ENCODE data around the gene TMEM40. TPM values are rescaled to one million over a fixed set of nuclear protein-coding genes. Genes with fewer than 3 reads are reported as not detected.
"Not testable (repeated sequence)": the region's sequence is repeated elsewhere in the genome, so short reads cannot be mapped to it uniquely, and the experiment has no call there.

TMEM40 gene
- total RNA-seq, 2 donors from 2014 or later = not detected

DNA sequence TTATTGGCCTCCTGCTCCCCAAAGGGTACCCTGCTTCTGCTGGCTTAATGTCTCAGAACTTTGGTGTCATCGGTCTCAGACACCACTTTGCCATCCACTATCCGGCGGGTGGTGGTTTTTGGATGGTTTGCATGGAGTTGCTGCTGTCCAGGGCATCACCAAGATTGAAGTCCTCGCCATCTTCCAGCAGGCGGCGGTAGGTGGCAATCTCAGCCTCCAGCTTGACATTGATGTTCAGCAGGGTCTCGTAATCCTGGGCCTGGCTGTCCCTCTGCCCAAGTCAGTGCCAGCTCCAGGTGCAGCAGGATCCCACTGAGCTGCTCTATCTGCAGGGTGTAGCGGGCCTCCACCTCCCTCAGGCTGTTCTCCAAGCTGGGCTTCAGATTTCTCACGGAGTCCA lies 28.3 kb upstream of the TMEM40 start:
- DNase-seq (ENCODE audit: low spot score); H3K27ac ChIP-seq; ATAC-seq (ENCODE audit: insufficient number of reproducible peaks, low FRiP score, low read depth): not testable (repeated sequence)

DNA sequence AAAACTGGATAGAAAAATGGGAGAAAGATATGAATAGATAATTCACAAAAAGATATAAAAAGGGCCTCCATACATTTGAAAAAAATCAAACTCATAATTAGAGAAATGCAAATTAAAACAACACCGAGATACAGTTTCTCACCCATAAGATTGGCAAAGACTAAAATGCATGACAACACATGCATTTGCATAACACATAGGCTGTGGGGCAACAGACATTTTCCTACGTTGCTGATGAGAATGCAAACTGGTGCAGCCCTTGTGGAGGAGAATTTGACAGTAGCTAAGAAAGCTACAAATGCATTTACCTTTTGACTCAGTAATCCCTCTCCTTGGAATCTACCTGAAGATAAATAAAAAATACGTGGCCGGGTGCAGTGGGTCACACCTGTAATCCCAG lies 26.0 kb upstream of the TMEM40 start:
- Histone ChIP-seq H3K9me3 (no peaks in the 10 kb centered on the region), H3K36me3 (no peaks in the 10 kb centered on the region), H3K27me3 (replicated peaks; ENCODE audit: insufficient read depth) (no peaks in the 10 kb centered on the region), H3K27ac (no peak overlapping the region), H3K4me3 (no peak overlapping the region), H3K4me1 (ENCODE audit: control insufficient read depth in 1 of 2, low read depth in 2 of 2) (no peaks in the 10 kb centered on the region)
- TF ChIP-seq, protein P1, sequence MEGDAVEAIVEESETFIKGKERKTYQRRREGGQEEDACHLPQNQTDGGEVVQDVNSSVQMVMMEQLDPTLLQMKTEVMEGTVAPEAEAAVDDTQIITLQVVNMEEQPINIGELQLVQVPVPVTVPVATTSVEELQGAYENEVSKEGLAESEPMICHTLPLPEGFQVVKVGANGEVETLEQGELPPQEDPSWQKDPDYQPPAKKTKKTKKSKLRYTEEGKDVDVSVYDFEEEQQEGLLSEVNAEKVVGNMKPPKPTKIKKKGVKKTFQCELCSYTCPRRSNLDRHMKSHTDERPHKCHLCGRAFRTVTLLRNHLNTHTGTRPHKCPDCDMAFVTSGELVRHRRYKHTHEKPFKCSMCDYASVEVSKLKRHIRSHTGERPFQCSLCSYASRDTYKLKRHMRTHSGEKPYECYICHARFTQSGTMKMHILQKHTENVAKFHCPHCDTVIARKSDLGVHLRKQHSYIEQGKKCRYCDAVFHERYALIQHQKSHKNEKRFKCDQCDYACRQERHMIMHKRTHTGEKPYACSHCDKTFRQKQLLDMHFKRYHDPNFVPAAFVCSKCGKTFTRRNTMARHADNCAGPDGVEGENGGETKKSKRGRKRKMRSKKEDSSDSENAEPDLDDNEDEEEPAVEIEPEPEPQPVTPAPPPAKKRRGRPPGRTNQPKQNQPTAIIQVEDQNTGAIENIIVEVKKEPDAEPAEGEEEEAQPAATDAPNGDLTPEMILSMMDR (IDR thresholded peaks at IDR 0.05) = no peak
- ATAC-seq (ENCODE audit: insufficient number of reproducible peaks, low FRiP score, low read depth) = no peak
- DNase-seq (ENCODE audit: low spot score) = no peak

More for the DNA sequence above, 28.3 kb upstream of the TMEM40 start:
- H3K36me3 ChIP-seq; H3K9me3 ChIP-seq; H3K27me3 ChIP-seq (replicated peaks; ENCODE audit: insufficient read depth); H3K4me1 ChIP-seq (ENCODE audit: control insufficient read depth in 1 of 2, low read depth in 2 of 2); H3K4me3 ChIP-seq: not testable (repeated sequence)
- TF ChIP-seq, protein P1 (IDR thresholded peaks at IDR 0.05) = peak; percentile 49

DNA sequence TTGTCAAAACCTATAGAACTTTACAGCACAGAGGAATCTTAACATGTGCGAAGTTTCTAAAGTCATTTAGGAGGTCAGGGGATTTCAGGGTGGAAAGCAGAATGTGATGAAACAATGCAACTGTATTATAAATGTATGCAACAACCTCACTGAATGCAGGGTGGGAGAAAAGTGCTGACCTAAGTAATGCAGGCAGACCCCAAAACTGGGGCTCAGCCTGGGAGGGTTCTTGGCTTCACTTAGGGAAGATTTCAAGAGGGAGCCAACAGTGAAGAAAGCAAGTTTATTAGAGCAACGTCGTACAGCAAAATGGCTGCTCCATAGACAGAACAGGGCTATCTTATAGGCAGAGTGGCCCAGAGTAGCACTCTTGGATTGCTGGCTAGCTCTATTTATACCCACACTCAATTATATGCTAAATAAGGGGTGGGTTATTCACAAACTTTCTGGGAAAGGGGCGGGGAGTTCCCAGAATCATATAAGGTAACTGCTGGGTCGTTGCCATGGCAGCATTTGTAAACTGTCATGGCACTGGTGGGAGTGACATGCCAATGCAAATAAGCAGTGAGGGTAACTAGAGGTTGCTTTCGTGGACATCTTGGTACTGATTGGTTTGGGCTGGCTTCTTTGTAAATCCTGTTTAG lies 23.2 kb upstream of the TMEM40 start:
- DNase-seq (ENCODE audit: low spot score) (no peak), ATAC-seq (ENCODE audit: insufficient number of reproducible peaks, low FRiP score, low read depth) (no peak)
- no peaks in the 10 kb centered on the region for H3K4me1 ChIP-seq (ENCODE audit: control insufficient read depth in 1 of 2, low read depth in 2 of 2)
- no peaks in the 10 kb centered on the region for H3K36me3 ChIP-seq
- no peak overlapping the region for H3K4me3 ChIP-seq
- H3K27ac ChIP-seq = no peak overlapping the region
- no peaks in the 10 kb centered on the region for H3K27me3 ChIP-seq (replicated peaks; ENCODE audit: insufficient read depth)
- TF ChIP-seq, protein P1 (IDR thresholded peaks at IDR 0.05) = no peak
- no peaks in the 10 kb centered on the region for H3K9me3 ChIP-seq

DNA sequence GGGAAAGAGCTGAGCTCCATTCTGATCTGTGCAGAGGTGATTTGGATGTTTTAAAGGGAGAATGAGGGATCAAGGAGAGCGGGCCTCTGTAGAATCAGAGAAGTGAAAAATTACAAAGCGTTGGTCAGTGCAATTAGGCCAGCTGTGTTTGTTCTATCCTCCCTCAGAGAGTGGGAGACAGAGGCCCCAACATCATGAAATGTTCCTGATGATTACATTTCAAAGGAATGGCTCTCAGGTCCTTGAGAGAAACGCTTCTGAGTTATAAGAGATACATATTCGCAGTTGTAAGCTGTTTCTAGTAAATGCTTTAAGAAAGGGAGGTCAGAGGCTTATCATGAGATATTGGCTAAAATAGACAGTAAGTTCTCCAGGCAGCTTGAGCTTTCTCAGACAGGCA lies 21.7 kb upstream of the TMEM40 start:
- ATAC-seq (ENCODE audit: insufficient number of reproducible peaks, low FRiP score, low read depth) (no peak), DNase-seq (ENCODE audit: low spot score) (no peak)
- H3K9me3 ChIP-seq = no peaks in the 10 kb centered on the region
- TF ChIP-seq, protein P1 (IDR thresholded peaks at IDR 0.05) = no peak
- H3K27ac ChIP-seq = no peak overlapping the region
- no peaks in the 10 kb centered on the region for H3K4me1 ChIP-seq (ENCODE audit: control insufficient read depth in 1 of 2, low read depth in 2 of 2)
- H3K27me3 ChIP-seq (replicated peaks; ENCODE audit: insufficient read depth) = no peaks in the 10 kb centered on the region
- H3K4me3 ChIP-seq = no peak overlapping the region
- no peaks in the 10 kb centered on the region for H3K36me3 ChIP-seq

DNA sequence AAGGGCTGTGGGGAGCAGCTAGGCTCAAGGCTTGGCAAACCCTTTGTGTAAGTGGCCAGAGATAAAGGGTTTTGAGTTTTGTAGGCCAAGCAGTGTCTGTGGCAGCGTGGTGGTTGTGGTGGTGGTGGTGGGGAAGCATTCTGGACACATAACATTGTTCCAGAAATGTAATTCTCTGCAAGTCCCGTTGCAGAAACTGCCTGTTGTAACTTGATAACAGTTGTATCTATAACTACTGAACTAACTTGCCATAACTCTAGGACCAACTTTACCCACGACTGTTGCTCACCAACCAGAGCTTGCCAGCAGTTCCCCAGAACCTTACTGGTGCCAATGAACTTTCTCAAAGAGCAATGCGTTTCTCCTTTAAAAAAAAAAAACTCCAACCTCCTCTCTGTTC lies 18.1 kb upstream of the TMEM40 start:
- no peaks in the 10 kb centered on the region for H3K9me3 ChIP-seq
- no peaks in the 10 kb centered on the region for H3K36me3 ChIP-seq
- no peak overlapping the region for H3K27ac ChIP-seq
- ATAC-seq (ENCODE audit: insufficient number of reproducible peaks, low FRiP score, low read depth) = no peak
- H3K4me3 ChIP-seq = no peak overlapping the region
- no peaks in the 10 kb centered on the region for H3K4me1 ChIP-seq (ENCODE audit: control insufficient read depth in 1 of 2, low read depth in 2 of 2)
- TF ChIP-seq, protein P1 (IDR thresholded peaks at IDR 0.05) = no peak
- DNase-seq (ENCODE audit: low spot score) = no peak
- no peaks in the 10 kb centered on the region for H3K27me3 ChIP-seq (replicated peaks; ENCODE audit: insufficient read depth)

DNA sequence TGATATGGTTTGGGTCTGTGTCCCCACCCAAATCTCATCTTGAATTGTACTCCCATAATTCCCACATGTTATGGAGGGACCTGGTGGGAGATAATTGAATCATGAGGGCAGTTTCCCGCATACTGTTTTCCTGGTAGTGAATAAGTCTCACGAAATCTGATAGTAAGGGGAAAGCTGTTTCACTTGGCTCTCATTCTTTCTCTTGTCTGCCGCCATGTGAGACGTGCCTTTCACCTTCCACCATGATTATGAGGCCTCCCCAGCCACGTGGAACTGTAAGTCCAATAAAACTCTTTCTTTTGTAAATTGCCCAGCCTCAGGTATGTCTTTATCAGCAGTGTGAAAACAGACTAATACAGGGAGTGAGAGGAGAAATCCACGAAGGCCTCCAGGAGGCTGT lies 16.9 kb upstream of the TMEM40 start:
- not testable (repeated sequence) for DNase-seq (ENCODE audit: low spot score); H3K27ac ChIP-seq; ATAC-seq (ENCODE audit: insufficient number of reproducible peaks, low FRiP score, low read depth); H3K9me3 ChIP-seq; H3K36me3 ChIP-seq; H3K27me3 ChIP-seq (replicated peaks; ENCODE audit: insufficient read depth); H3K4me3 ChIP-seq; H3K4me1 ChIP-seq (ENCODE audit: control insufficient read depth in 1 of 2, low read depth in 2 of 2)
